Ascending aorta (tissue), 2 donors: ENCODE data around the gene NUMB. TPM values are rescaled to one million over a fixed set of nuclear protein-coding genes. Genes with fewer than 3 reads are reported as not detected.

Source experiments
- DNase-seq, 2 donors: peaks; one replicate each; pipeline ENCODE4 v3.0.0-alpha.2; 2019; ENCODE audit warnings: low spot score in 2 of 2
- H3K27ac ChIP-seq, 2 donors: fragments of 200-600 bp; sonication (generic); one replicate each; pipeline ENCODE4 v1.5.1; 2016 to 2017; ENCODE audit warnings: mild to moderate bottlenecking in 1 of 2
- H3K27me3 ChIP-seq: fragments of 200-600 bp; sonication (generic); one replicate; pipeline ENCODE4 v1.5.1; 2017
- H3K36me3 ChIP-seq, 2 donors: fragments of 200-600 bp; sonication (generic); one replicate each; pipeline ENCODE4 v1.5.1; 2016
- H3K4me1 ChIP-seq, 2 donors: fragments of 200-600 bp; sonication (generic); one replicate each; pipeline ENCODE4 v1.5.1; 2016 to 2017; ENCODE audit warnings: mild to moderate bottlenecking in 1 of 2
- H3K4me3 ChIP-seq, 2 donors: fragments of 200-600 bp; sonication (generic); one replicate each; pipeline ENCODE4 v1.5.1; 2016 to 2017; ENCODE audit warnings: mild to moderate bottlenecking in 1 of 2
- H3K9me3 ChIP-seq, 2 donors: fragments of 200-600 bp; sonication (generic); one replicate each; pipeline ENCODE4 v1.5.1; 2016
- intact Hi-C: fragments of 100-400 bp; cut with DNase I; formaldehyde crosslinking; loops from one replicate; pipeline ENCODE4 v1.15.1; 2023
- total RNA-seq: library from RNA; depleted of rRNA; stranded (reverse); fragments of >200 nt; gene quantifications from one replicate; pipeline ENCODE4 v1.1.0, GENCODE V29; 2016
- TF ChIP-seq, protein P1 (sequence below), 3 experiments: fragments of 200-600 bp in 2 of 3; fragments of 450-650 bp in 1 of 3; sonication (generic) in 2 of 3; IDR thresholded peaks; one replicate each; pipeline ENCODE4 v1.5.1; 2016 to 2019; ENCODE audit warnings: antibody characterized with exemption in 3 of 3, mild to moderate bottlenecking in 1 of 3, moderate library complexity in 1 of 3

NUMB gene
- total RNA-seq, 1 donor from 2014 or later, result 20.1 TPM

DNA sequence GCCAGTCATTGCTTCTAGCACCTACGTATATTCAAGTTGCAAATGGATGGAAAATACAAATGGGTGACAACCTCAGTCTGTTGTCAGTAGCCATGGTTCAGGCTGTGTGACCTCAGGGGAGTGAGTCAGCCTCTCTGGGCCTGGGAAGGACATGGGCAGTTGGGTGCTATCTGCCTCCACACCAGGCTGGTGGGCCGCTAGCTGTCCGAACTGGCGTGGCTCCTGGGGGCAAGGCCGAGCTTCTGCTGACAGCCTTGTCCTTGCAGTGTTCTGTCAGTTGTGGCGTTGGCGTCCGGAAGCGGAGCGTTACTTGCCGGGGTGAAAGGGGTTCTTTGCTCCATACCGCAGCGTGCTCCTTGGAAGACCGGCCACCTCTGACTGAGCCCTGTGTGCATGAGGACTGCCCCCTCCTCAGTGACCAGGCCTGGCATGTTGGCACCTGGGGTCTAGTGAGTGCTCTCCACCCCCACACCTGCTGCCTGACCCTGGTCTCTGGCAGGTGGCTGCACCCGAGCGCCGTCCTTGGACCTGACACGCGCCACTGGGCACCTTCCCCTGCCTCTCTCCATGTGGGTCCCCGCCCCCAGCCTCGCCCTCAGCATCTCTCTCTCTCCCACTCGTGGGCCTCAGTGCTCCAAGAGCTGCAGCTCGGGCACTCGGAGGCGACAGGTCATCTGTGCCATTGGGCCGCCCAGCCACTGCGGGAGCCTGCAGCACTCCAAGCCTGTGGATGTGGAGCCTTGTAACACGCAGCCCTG lies 203.9 kb downstream of the NUMB start:
- intact Hi-C loops, result no loop called here
- no peak overlapping the region for H3K4me3 ChIP-seq
- H3K9me3 ChIP-seq, result no peaks in the 10 kb centered on the region
- no peak overlapping the region for H3K27ac ChIP-seq
- no peaks in the 10 kb centered on the region for H3K4me1 ChIP-seq
- no peak for DNase-seq
- H3K27me3 ChIP-seq, result no peaks in the 10 kb centered on the region
- no peaks in the 10 kb centered on the region for H3K36me3 ChIP-seq
- TF ChIP-seq, protein P1, sequence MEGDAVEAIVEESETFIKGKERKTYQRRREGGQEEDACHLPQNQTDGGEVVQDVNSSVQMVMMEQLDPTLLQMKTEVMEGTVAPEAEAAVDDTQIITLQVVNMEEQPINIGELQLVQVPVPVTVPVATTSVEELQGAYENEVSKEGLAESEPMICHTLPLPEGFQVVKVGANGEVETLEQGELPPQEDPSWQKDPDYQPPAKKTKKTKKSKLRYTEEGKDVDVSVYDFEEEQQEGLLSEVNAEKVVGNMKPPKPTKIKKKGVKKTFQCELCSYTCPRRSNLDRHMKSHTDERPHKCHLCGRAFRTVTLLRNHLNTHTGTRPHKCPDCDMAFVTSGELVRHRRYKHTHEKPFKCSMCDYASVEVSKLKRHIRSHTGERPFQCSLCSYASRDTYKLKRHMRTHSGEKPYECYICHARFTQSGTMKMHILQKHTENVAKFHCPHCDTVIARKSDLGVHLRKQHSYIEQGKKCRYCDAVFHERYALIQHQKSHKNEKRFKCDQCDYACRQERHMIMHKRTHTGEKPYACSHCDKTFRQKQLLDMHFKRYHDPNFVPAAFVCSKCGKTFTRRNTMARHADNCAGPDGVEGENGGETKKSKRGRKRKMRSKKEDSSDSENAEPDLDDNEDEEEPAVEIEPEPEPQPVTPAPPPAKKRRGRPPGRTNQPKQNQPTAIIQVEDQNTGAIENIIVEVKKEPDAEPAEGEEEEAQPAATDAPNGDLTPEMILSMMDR (IDR thresholded peaks at IDR 0.05), result no peak

DNA sequence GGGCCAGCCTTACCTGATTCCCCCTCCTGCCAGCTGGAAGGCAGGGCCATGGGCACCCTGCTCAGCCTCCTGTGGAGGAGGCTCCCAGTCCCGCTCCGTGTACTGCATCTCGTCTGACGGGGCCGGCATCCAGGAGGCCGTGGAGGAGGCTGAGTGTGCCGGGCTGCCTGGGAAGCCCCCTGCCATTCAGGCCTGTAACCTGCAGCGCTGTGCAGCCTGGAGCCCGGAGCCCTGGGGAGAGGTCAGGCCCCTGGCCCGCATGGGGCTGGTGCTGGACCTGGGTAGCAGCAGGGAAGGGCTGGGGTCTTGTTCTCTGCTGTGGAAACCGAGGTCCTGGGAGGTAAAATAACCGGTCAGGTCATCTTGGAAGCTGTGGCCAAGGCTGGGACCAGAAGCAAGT lies 204.6 kb downstream of the NUMB start:
- Histone ChIP-seq H3K4me1 (no peaks in the 10 kb centered on the region), H3K9me3 (no peaks in the 10 kb centered on the region), H3K36me3 (no peaks in the 10 kb centered on the region), H3K27ac (no peak overlapping the region), H3K4me3 (no peak overlapping the region), H3K27me3 (no peaks in the 10 kb centered on the region)
- intact Hi-C loops, result no loop called here
- no peak for DNase-seq
- TF ChIP-seq, protein P1 (IDR thresholded peaks at IDR 0.05), result no peak

DNA sequence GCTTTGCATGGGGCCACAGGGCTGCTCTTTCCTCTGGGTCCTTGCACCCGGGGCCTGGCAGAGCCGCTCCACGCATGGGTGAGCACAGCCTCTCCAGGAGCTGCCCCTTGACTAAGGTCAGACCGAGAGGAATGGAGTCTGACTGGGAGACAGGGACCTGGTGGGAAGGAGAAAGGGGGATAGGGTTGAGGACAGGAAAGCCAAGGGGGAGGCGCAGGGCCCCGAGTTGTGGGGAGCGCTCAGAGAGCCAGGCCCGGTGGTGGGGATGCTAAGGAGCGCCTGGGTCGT lies 205.1 kb downstream of the NUMB start:
- H3K36me3 ChIP-seq, result no peaks in the 10 kb centered on the region
- no peaks in the 10 kb centered on the region for H3K9me3 ChIP-seq
- TF ChIP-seq, protein P1 (IDR thresholded peaks at IDR 0.05), result no peak
- H3K27ac ChIP-seq, result no peak overlapping the region
- intact Hi-C loops, result no loop called here
- no peak for DNase-seq
- no peaks in the 10 kb centered on the region for H3K4me1 ChIP-seq
- no peaks in the 10 kb centered on the region for H3K27me3 ChIP-seq
- no peak overlapping the region for H3K4me3 ChIP-seq

DNA sequence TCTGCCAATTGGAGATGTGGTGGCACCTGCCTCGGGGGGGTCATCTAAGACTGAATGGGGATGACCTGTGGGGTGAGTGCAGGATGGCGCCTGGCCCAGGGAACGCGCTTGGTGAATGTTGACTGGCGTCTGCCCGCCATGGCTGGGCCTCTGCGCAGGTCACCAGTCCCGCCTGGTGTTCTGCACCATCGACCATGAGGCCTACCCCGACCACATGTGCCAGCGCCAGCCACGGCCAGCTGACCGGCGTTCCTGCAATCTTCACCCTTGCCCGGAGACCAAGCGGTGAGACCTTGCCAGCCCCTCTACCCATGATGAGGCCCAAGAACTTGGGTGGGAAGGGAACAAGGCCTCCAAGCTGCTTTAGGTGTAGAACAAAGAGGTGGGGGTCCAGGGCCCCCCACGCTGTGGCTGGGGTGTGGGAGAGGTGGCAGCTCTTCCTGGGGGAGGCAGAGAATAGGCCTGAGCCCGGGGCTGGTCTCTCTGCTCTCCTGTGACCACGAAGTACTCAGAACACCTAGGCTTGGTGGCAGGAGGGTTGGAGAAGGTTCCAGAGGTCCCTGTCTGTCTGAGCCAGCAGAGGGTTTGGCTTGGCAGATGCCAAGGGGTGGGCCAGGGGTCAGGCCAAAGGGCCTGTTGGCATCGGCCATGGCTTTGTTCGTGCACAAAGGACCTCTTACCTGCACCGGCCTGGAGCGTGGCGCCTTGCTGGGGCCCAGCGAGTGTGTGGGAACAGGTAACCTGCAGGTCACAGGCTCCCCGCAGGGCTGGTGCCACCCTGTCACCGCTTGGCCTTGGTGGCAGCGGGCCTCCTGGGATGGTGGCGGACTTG lies 205.6 kb downstream of the NUMB start:
- Histone ChIP-seq H3K4me3 (no peak overlapping the region), H3K4me1 (no peaks in the 10 kb centered on the region), H3K36me3 (no peaks in the 10 kb centered on the region), H3K27ac (no peak overlapping the region), H3K27me3 (no peaks in the 10 kb centered on the region), H3K9me3 (no peaks in the 10 kb centered on the region)
- TF ChIP-seq, protein P1 (IDR thresholded peaks at IDR 0.05), result no peak
- DNase-seq, result no peak
- intact Hi-C loops, result no loop called here

DNA sequence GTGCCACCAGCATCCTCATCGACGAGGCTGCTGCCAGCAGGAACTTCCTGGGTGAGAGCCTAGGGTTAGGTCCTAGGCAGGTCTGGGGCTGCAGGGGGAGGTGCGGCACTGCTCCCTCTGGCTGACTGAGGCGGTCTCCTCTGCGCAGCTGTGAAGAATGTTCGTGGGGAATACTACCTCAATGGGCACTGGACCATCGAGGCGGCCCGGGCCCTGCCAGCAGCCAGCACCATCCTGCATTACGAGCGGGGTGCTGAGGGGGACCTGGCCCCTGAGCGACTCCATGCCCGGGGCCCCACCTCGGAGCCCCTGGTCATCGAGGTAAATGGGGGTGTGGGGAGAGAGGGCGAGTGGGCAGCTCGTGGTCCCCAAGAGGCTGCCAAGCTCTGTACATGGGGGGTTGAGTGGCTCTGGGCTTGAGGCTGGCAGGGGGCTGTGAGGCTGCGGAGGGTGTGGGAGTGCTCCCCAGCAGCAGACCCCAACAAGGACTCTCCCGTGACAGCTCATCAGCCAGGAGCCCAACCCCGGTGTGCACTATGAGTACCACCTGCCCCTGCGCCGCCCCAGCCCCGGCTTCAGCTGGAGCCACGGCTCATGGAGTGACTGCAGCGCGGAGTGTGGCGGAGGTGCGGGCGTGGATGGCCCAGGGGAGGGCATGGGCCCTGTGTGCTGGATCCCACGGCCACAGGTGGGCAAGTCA lies 206.7 kb downstream of the NUMB start:
- Histone ChIP-seq H3K27me3 (no peaks in the 10 kb centered on the region), H3K27ac (no peak overlapping the region), H3K9me3 (no peaks in the 10 kb centered on the region), H3K4me3 (no peak overlapping the region), H3K36me3 (no peaks in the 10 kb centered on the region), H3K4me1 (peaks cover 0 to under 1% of the 10 kb centered on the region in 2 donors)
- TF ChIP-seq, protein P1 (IDR thresholded peaks at IDR 0.05), result no peak
- DNase-seq, result no peak
- intact Hi-C loops, result no loop called here
